NCI-H1694 treated with DMSO at 0.1 percent for 48 hours (cell line): ENCODE results near the gene GRIP2.

ENCODE experiments used
- DNase-seq: peaks from one replicate; lab custom pipeline; 2025; lab: John Stamatoyannopoulos, UW

The GRIP2 gene

GRCh38 chr3:14452740-14453710, 87.1 kb downstream of the GRIP2 start:
- no peak for DNase-seq

GRCh38 chr3:14451844-14452739, 88.0 kb downstream of the GRIP2 start:
- DNase-seq: no peak

DNA sequence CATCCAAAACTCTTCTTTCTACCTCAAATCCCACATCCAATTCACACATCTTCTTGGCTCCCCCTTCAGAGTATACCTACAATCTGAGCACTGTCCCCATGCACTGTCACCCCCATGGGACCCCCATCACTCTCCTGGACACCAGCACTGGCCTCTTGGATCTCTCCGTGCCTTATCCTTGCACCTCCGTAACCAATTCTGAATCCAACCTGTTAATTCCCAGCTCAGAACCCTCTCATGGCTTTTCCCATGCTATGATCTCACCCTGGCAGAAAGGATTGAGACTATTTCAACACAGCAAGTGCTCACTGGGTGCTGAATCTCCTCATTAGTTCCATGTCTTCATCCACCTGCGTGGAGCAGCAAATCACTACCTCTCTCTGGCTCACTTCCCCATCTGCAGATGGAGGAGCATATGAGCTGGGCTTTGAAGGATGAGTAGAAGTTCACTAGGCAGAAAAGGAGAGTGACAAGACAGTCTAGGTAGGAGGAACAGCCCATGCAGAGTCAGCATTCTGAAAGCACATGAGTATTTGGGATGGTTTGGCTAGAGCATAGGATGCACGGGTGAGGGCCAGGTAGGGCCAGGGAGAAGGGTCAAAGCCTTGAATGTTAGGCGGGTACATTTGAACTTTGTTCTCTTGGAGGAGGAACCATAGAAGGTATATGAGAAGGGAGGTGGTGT, 89.1 kb downstream of the GRIP2 start:
- DNase-seq: no peak

GRCh38 chr3:14450506-14450905, 89.6 kb downstream of the GRIP2 start:
- no peak for DNase-seq

DNA sequence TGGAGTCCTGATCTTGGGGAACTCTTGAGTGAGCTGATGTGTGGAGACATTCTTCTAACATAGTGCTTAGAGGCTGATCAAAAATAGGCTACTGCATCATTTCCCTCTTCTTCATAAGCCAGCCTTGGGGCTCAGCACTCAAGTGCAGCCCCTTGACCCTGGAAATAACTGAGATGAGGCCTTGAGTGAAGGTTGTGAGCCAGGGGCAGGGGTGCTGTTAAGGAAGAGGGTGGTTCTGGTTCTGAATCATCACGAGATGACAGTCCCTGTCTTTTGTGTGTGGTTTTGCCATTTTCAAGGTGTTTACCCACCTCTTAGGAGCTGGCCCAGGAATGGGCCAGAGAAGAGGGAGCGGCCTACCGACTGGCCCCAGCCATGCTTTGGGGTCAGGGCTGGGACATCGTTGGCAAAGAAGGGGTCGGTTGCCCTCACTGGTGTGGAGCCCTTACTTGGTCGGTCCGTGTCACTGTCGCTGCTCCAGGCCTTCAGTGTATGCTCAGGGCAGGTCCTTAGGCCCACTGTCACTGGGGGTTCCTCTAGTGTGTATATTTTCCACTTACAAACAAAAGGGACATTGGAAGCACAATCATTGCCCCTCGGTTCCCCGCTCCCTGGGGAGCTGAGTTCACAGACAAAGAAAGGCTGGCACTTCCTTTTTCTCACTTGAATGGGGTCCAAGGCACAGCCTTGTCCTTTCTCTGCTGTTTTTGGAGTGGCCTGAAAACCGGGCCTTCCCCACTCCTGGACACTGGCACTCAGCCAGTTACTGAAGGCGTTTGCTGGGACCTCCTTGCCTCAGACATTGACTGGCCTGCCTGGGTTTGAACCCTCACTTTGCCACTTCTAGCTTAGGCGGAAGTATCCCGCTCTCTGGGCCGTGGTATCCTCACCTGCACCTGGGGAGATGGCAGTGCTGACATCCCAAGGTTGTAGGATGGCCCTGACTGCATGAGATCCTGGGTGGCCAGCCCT, 91.1 kb downstream of the GRIP2 start:
- DNase-seq: no peak

DNA sequence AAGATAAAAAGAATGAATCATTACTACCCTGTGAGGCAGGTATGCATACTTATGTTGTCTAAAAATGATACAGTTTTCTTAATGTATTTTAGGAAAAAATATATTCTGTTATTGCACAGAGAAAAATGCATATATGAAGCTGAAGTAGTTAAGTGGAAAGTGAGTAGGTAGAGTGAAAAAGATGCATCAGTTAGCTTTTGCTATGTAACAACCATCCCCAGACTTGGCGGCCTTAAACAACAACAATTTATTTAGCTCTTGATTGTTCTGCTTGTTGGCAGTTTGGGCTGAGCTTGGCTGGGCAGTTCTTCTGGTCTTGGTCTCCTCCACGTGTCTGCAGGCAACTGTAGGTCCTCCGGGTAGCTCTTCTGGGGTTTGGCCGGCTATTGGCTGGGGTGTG, 92.1 kb downstream of the GRIP2 start:
- DNase-seq: no peak

- DNase-seq: no peak
Measured at GRCh38 chr3:14446988-14447570, 93.1 kb downstream of the GRIP2 start.

GRCh38 chr3:14445773-14446172, 94.4 kb downstream of the GRIP2 start:
- DNase-seq: no peak

- DNase-seq: no peak
Measured at GRCh38 chr3:14444380-14444779, 95.8 kb downstream of the GRIP2 start.

DNA sequence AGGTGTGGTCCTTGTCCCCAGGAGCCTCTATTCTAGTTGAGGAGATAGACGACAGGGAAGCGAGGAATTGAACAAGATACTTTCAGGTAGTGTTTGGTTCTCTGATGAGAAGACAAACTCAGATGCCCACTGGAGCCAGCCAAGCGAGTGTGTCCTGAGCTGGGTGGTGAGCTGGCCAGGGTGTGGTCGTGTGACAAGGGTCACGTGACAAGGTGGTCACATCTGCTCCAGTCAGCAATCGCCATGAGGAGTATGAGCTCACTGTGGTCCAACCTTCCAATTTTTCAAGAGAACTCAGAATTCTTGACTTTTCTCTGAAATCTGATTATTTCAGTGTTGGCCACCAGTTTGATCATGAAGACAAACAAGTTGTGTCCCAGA, 98.2 kb downstream of the GRIP2 start:
- DNase-seq: no peak

- DNase-seq: no peak
Measured at GRCh38 chr3:14441240-14441919, 98.8 kb downstream of the GRIP2 start.

- DNase-seq: peak; percentile 39
Measured at GRCh38 chr3:14440531-14441239, 99.5 kb downstream of the GRIP2 start.

GRCh38 chr3:14440168-14440518, 100.0 kb downstream of the GRIP2 start:
- DNase-seq: no peak

DNA sequence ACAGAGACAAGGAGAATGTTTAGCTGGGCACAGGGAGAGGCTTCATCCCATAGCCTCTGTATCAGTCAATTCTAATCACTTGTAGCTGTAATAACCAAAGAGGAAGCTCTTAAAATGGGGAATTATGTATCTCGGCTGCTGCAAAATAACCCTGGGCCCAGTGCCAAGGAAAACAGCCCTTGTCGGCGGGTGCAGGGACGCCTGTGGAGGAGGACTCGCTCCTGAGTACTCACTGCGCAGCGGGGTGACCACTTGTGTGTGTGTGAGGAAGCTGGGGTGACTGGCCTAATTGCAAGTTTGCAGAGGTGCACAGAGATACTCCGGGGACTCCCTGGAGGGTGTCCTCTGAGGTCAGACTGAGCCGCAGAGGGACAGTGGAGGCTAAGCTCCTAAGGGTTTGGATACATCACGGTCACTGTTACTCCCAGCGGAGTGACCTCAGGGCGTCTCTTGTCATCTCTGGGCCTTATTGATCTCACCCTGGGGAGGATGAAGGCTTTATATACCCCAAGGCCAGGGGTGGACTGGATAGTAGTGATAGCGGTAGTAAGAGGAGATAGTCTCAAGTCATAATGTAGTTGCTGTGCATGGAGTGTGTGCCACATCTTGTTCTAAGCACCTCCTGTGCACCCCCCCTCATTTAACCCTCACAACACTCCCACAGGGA, 100.5 kb downstream of the GRIP2 start:
- DNase-seq: no peak
